NCI-H2196 treated with DMSO at 0.1 percent for 48 hours (cell line): ENCODE results near the gene ACOT2.

Source experiments
- DNase-seq: peaks from one replicate; lab custom pipeline; 2025; ENCODE audit not compliant: unreplicated experiment; lab: John Stamatoyannopoulos, UW

Gene ACOT2

DNA sequence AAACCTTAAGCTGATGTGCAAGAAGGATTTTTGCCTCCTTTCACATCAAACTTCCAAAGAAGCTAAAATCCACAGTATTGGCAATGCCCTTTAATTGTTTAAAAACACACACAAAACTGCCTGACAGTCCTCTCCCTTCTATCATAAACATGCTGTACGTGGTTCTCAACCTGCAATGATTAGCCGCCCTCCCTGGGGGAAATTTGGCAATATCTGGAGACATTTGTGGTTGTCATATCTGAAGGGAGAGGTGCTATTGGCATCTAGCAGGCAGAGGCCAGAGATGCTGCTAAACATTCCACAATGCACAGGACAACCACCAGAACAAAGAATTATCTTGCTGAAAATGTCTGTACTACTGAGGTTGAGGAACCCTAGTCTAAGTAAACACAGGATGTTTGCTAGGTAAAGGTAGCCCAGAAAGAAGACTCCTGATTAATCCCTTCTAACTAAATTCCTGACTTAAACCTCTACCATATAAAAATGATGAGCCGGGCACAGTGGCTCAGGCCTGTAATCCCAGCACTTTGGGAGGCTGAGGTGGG, 44.5 kb downstream of the ACOT2 start:
- DNase-seq = no peak

DNA sequence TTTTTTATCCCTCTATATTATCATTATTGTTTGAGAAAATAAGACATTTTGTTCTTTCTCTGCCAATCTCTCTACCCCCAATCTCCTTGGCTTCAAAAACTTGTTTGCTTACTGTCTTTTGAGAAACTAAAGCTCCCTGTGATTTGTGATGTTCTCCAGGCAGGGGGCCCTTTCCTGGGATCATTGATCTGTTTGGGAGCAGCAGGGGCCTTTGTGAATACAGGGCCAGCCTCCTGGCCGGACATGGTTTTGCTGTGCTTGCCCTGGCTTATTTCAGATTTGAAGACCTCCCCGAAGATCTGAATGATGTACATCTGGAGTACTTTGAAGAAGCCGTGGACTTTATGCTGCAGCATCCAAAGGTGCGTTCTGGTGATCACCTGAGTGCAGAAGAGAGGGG, 47.8 kb downstream of the ACOT2 start:
- DNase-seq = no peak

DNA sequence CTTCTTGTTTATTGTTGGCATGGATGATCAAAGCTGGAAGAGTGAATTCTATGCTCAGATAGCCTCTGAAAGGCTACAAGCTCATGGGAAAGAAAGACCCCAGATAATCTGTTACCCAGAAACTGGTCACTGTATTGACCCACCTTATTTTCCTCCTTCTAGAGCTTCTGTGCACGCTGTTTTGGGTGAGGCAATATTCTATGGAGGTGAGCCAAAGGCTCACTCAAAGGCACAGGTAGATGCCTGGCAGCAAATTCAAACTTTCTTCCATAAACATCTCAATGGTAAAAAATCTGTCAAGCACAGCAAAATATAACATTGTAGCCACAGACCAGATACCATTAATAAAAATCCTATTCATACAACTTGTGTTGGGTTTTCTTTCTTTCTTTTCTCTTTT, 50.5 kb downstream of the ACOT2 start:
- no peak for DNase-seq

DNA sequence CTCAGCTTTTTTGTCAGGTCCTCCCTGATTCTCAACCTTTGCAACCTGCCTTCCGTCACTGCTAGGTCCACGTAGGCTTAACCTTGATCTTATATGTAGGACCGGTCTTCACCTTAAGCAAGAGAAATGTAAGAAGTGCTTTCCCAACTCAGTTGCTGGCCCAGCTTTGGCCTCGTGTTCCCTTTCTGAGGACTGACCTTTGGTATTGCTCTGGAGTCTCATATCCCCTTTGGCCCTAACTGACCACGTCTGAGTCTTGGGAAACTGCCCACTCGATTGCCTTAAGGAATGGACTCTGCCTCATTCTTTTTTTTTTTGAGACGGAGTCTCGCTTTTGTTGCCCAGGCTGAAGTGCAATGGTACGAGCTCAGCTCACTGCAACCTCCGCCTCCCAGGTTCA, 51.3 kb downstream of the ACOT2 start:
- DNase-seq = no peak

DNA sequence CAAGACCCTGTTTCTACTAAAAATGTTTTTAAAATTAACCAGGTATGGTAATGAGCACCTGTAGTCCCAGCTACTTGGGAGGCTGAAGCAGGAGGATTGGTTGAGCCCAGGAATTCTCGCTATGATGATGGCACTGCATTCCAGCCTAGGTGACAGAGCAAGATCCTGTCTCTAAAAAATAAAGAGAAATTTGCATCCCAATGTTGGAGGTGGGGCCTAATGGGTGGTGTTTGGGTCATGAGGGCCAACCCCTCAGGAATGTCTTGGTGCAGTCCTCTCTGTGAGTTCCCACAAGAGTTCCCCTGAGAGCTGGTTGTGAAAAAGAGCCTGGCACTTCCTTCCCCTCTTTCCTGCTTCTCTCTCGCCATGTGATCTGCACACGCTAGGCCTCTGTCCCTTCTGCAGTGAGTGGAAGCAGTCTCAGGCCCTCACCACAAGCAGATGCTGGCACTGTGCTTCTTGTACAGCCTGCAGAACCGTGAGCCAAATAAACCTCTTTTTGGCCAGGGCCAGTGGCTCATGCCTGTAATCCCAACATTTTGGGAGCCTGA, 54.6 kb downstream of the ACOT2 start:
- DNase-seq = no peak
